HG02938 (cell line): Measurements from ENCODE around the gene GGNBP2.
A peak's percentile ranks its signal among the peaks of the same experiment; 100 is the strongest.
"Not testable (repeated sequence)": the region's sequence is repeated elsewhere in the genome, so short reads cannot be mapped to it uniquely, and the experiment has no call there.

Source experiments
- ATAC-seq: cut with Tn5 transposase; IDR thresholded peaks from one replicate; pipeline ENCODE4 v1.9.1; 2021; ENCODE audit warnings: mild to moderate bottlenecking, moderate library complexity; ENCODE audit not compliant: unreplicated experiment

Gene GGNBP2

DNA sequence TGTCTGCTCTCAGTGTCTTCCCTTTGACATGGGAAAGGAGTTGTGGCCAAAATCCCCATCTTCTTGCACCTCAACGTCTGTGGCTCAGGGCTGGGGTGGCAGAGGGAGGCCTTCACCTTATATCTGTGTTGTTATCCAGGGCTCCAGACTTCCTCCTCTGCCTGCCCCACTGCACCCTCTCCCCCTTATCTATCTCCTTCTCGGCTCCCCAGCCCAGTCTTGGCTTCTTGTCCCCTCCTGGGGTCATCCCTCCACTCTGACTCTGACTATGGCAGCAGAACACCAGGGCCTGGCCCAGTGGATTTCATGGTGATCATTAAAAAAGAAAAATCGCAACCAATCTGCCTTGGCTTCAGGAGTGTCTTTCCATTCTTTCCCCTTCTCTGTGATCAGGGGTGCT is 55.7 kb downstream of the GGNBP2 start:
- no peak for ATAC-seq

DNA sequence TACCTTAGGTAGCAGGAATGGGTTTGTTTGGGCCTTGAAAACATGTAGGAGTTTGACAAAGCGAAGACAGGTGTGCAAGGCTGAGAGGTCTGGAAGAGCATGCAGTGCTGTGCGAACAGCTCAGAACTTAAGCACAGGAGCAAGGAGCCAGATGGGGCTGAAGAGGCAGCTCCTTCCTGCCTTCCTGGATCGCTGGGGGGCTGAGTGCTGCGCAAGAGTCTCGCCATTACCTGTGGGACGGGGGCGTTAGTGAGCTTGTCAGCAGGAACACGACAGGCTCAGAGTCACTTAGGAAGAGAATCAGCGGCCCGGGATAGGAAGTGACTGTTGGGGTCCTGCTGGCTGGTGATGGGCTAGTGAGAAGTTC is 56.2 kb downstream of the GGNBP2 start:
- no peak for ATAC-seq

DNA sequence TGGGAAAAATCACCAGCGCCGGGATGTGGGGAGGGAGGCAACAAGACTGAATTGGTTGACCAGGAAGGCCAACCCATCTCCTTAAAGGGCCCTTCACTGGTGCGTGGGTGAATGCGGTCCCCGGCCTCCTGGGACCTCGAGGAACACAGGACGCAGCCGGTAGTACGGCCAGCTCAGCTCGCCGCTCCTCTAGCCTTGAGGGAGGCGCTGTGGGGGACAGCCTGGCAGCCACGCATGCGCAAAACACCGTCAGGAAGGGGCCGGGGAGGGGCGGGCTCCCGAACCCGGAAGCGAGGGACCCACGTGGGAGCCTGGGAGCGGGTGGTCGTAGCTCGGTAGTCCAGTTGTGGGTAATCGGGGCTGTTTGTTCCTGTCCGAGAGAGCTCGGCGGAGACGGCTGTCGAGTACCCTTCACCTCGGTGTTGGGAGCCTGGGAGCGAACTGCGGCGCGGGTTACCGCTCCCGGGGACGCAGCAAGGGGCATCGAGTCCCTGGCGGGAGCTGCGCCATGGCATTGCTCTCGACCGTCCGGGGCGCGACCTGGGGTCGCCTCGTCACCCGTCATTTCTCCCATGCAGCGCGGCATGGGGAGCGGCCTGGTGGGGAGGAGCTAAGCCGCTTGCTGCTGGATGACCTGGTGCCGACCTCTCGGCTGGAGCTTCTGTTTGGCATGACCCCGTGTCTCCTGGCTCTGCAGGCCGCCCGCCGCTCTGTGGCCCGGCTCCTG is 56.7 kb downstream of the GGNBP2 start, which contains the start of gene MRM1:
Gene MRM1 (plus strand): TSS at position 281 of the 727 bp plus-strand sequence. CDS start 228 bp downstream, at position 509.
- ATAC-seq, result peak; percentile 61

DNA sequence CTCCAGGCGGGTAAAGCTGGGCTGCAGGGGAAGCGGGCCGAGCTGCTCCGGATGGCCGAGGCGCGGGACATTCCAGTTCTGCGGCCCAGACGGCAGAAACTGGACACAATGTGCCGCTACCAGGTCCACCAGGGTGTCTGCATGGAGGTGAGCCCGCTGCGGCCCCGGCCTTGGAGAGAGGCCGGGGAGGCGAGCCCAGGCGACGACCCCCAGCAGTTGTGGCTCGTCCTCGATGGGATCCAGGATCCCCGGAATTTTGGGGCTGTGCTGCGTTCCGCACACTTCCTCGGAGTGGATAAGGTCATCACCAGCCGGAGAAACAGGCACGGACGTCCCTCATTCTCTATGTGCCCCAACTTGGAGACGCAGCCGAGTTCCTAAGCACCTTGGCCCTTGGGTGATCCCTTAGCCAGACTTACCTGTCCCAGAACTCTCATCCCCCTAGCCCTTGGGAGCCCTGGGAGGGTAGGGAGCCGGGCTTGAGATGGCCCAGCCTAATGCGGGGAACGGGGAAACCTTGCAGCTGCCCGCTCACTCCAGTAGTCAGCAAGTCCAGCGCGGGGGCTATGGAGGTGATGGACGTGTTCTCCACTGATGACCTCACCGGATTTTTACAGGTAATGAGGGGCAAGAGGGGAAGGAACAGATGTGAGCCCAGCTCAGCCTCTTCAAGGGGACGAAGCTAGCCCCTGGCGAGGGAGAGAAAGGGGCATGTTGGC is 57.5 kb downstream of the GGNBP2 start:
- ATAC-seq, result no peak

DNA sequence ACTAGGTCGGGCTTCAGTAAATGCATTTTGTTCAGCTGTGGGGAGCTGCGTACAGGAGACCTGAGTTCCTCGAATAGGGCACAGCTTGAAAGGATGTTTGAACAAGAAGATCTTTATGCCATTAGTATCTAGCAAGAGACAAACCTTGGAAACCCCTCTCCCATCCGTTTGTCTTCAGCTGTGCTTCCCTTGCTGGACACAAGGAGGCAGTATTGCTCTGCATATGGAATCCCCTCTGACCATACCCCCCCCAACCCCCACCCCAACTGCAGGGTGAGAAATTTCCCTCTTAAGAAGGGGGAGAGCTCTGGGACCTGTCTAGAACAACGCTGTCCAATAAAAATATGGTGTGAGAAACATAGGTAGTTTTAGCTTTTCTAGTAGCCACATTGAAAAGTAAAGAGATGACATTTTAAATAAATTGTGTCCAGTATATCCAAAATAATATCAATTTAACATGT is 58.2 kb downstream of the GGNBP2 start:
- ATAC-seq, result no peak

DNA sequence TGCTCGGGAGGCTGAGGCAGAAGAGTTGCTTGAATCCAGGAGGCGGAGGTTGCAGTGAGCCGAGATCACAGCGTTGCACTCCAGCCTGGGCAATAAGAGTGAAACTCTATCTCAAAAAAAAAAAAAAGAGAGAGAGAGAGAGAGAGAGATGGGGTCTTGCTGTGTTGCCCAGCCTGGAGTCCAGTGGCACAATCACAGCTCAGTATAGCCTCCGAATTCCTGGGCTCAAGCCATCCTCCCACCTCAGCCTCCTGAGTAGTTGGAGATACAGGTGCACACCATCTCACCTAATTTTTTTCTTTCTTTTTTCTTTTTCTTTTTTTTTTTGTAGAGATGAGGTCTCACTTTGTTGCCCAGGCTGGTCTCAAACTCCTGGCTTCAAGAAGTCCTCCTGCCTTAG is 60.3 kb downstream of the GGNBP2 start:
- not testable (repeated sequence) for ATAC-seq

DNA sequence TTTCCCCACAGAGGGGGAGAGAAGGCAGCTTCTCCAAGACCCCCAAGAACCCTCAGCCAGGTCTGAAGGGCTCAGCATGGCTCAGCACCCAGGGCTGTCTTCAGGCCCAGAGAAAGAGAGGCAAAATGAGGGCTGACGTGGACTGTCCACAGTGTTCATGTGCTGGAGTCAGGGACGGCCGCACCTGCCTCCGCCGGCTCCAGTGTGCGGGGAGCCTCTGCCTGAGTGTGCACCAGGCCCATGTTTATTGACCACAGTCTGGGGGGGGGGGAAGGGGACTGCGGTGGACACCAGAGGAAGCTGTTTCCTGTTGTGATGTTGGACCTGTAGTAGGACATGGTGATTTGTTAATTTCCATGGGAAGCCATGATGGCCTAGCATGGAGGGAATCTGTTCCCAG is 63.6 kb downstream of the GGNBP2 start:
- no peak for ATAC-seq

DNA sequence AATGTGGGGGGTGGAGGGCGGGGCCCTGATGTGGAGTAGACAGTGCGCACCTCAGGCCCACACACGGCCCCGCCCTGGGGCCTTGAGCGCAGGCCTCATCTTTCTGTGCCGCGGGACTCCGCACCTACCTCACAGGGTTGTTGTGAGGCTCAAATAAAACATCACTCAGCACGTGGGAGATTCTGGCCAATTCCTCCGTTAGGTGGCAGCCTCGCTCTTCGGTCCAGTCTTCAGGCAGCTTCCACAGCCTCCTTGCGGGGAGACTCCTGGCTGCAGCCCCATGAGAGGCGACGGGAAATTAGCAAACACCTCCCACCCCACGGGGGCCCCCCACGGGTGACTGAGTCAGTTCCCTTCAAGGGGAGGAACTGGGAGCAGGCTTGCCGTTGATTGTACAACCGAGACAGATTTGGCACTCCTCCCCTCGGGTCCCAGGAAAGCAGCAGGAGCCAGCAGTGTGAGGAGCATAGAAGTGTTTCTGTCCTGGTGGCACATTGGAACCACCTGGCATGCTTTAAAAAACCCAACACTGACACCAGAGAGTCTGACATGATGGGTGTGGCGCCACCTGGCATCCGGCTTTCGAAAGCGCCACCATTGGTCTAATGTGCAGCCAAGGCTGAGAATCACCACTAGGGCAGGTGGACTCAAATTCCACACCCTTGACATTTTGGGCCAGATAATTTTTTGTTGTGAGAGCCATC is 64.2 kb downstream of the GGNBP2 start:
- no peak for ATAC-seq

DNA sequence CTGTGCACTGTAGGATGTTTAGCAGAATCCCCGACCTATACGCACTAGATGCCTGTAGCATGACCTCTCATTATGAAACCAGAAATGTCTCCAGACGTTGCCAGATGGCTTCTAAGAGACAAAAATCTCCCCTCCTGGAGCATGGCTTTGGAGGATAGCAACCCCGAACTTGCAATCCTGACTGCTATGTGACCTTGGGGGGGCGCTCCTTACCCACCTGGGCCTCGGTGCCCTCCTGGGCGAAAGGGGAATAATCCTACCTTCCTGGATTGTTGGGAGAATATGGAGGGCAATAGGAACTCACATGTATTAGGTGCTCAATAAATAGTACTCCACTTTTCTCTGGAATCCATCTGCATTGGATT is 64.8 kb downstream of the GGNBP2 start:
- no peak for ATAC-seq

DNA sequence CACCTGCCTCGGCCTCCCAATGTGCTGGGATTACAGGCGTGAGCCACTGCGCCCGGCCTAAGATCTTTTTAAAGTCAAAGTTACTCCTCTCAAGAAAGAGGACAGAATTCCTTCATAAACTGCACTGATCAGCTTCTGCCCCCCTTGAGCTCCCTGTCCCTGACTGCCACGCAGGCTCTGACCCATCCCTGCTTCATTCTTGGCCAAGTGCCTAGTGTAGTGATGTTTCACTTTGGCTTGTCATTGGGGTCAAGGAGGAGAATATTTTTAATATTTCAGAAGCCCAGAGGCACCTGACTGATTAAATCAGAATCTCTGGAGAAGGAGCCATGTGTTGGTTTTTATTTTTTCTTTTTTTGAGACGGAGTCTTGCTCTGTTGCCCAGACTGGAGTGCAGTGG is 65.8 kb downstream of the GGNBP2 start:
- no peak for ATAC-seq

DNA sequence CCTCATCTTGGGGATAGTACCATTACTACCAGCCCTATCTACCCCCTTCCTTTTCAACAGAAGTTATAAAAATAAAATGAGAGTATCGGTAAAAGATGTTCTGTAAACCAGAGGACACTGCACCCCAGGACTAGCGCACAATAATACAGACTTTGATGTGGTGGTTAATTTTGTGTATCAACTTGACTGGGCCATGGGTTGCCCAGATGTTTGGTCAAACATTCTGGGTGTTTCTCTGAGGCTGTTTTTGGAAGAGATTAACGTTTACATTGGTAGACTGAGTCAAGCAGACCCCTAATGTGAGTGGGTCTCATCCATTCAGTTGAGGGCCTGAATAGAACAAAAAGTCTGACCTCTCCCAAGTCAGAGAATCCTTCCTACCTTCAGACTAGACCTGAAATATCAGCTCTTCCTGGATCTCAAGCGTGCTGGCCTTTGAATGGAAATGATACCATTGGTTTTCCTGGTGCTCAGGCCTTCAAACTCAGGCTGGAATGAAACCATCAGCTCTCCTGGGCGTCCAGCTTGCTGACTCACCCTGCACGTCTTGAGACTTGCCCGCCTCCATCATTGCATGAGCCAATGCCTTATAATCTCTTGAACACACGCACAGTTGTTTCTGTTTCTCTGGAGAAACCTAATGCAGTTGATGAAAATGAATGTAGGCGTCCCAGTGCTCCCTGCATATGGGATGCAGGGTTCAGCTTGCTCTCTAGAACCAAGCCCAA is 66.8 kb downstream of the GGNBP2 start:
- ATAC-seq, result no peak

DNA sequence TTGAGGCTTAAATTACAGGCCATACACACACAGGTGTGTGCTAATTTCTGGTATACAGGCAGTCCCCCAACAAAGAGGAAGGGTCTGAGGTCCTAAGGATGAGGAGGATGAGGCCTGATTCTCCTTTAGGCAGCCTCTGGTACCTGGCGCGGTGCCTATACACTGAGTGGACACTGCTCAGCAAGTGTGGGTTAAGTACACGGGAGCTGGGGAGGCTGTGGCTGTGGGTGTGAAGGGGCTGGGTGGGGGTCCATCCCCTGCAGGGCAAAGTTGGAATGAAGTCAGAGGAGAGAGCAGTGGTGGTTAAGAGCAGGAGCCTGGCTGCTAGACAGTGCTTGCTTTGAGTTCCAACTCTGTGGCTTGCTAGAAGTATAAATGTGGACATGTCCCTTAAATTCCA is 67.6 kb downstream of the GGNBP2 start:
- no peak for ATAC-seq

DNA sequence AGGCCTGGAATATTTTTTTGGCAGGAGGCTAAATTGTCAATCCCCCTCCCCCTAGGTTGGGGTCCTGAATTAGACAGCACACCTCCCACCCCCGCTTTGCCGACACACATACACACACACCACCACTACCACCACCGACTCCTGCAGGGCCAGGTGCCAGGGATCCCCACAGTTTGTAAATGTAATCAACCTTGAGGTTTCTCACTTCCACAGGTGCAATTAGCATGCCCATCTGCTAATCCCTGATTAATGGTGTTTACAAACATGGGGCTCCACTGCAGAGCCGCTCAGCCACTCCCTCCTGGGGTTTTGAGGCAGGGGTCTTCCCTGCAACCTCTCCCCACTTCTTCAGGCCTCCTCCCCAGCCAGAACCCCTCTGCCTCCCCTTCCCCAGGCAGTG is 68.4 kb downstream of the GGNBP2 start:
- no peak for ATAC-seq

DNA sequence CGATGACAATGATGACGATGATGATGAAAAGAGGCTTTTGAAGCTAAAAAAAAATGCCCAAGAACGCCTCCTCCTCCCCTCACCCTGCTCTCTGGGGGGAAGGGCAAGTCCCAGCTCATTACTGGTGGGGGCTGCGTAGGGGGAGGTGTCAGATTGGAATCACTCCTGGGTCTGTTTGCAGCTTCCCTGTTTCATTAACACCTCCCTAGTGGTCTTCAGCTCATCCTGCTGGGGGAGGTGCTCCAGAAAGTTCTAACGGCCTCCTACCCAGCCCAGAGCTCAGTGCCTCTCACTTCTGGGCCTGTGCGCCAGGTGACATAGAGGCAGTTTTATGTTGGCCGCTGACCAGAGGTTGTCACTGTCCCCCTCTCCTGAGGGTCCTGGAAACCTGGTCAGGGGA is 69.4 kb downstream of the GGNBP2 start:
- ATAC-seq, result no peak

DNA sequence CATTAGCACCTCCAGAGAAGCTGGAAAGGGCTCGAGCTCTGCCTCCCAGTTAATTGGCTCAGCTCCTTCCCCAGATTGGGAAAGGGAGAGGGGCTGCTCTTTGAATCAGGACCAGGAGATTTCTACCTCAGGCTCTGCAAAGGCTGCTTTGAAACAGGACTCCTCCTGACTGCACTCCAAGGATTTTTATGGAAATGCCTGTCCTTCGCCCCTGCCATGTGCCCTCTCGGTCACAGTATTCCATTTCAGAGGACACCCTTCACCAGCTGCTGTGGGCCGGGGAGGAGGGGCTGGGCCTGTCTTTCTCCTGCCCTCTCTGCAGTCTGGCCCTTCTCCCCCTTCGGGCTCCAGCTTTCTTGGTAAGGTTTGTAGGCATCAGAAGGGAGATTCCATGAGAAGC is 70.2 kb downstream of the GGNBP2 start:
- no peak for ATAC-seq

DNA sequence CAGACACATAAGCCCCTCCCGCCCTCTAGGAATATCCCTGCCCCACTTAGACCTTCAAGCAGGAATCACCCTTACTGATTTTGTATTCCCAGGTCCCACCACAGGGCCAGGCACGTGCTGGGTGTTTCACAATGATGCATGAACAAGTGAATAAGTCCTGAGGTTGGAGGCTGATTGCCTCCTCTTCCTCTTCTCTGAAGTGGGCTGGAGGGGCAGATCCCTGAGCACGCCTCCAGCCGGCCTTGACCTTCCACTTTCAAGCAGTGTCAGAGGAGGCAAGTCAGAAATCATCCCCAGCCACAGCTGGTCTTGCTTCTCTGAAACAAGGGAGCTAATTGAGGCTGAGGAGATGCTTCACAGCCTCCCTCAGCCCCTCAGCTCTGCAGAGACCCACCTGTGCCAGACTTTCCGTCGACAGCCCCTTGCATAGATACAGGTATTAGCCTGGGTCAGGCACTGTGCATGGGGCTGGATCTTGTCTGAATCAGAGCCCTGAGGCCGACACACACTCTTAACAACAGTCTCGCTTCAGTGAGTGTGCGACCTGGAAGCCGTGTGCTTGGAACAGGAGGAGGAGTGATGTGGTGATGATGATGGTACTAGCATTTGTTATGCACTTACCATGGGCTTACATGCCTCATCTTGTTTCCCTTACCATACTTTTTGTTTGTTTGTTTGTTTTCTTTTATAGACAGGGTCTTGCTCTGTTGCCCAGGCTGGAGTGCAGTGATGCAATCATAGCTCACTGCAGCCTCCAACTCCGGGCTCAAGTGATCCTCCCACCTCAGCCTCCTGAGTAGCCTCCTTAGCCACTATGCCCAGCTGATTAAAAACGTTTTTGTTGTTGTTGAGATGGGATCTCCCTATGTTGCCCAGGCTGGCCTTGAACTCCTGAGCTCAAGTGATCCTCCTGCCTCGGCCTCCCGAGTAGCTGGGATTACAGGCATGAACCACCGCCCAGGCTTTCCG is 71.6 kb downstream of the GGNBP2 start:
- no peak for ATAC-seq

DNA sequence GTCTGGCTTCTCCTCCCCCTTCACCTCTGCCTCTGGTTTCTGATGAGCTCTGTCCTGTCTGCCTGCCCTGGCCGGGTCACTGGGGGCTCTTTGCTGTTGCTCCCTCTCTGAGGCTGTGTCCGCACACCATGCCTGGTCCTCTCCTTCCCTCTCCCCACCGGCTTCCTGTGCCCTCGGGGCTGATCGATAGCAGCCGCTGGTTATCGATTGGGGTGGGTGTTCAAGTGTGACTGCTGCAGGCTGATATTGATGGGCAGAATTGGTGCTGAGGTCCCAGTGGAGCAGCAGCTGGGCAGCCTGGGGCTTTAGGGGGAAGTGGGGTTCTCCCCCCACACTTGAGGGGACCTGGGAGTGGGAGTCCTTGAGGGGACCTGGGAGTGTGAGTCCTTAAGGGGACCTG is 73.1 kb downstream of the GGNBP2 start:
- no peak for ATAC-seq

DNA sequence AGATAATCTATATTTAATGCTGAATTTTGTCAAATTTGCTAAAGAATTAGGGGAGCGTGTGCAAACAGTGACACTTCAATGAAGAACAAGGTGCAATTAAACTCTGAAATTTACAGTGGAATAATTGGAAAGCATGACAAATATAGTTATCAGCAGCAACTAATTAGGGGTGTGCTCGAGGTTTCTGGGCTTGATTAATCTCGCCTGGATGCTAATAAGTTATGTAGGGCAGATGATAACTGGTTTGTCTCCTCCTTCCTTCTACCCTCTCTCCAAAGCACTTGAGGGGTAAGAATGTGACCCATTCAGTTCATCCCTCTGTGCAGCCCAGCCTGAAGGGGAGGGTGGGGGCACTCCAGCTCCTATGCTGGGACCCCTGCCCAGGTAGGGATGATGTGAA is 78.6 kb downstream of the GGNBP2 start:
- ATAC-seq, result no peak

DNA sequence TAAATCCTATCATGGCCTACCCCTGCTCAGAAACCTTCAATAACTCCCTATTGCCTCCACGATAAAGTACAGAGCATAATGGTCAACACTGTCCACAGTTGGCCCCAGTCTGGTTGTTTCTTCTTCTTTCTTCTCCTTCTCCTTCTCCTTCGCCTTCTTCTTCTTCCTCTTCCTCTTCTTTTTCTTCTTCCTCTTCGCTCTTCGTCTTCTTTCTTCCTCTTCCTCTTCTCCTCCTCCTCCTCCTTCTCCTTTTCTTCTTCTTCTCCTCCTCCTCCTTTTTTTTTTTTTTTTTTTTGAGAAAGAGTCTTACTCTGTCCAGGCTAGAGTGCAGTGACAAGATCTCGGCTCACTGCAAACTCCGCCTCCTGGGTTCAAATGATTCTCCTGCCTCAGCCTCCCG is 80.5 kb downstream of the GGNBP2 start:
- ATAC-seq, result no peak

DNA sequence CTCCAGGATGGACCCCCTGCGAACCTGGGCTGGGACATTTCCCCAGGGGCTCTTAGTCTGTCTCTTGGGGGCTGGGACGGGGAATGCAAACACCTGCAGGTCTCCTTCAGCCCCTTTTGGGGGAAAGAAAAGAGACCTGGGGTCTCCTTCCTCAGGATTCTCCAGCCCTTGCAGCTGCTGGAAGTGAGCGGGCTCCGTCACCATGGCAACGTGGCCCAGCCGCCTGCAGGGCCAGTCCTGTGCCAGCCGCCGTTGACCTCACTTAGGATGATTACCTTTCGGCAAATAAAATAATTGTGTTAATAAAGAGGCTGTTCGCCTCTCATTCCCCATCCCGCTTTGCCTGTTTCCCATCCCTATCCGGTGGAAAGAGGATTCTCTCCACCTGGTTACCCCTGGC is 82.4 kb downstream of the GGNBP2 start:
- no peak for ATAC-seq
